HepG2 (cell line): ENCODE measurements around the gene LRBA. TPM values are rescaled to one million over a fixed set of nuclear protein-coding genes. Genes with fewer than 3 reads are reported as not detected.
A peak's percentile ranks its signal among the peaks of the same experiment; 100 is the strongest.

ENCODE experiments used
- ATAC-seq: fragments of 200-7000 bp; cut with Tn5 transposase; 3 replicates; pipeline ENCODE4 v1.9.1; 2020; ENCODE audit warnings: mild to moderate bottlenecking, moderate library complexity
- BruUV-seq: library from RNA; stranded (reverse); fragments of 400-500 nt; replicated peaks from 2 replicates; lab custom pipeline; 2021; lab: Mats Ljungman, UMichigan
- CTCF ChIA-PET: fragments of 300-600 bp; formaldehyde crosslinking; extraction: SDS; loops from one replicate; lab custom pipeline; 2021; ENCODE audit warnings: low total read pairs, inconsistent platforms, low intra/inter-chr PET ratio; lab: Yijun Ruan, JAX
- POLR2A ChIA-PET: fragments of 350-600 bp; sonication (Branson Sonifier 250); formaldehyde crosslinking; loops from one replicate; lab custom pipeline; 2020; ENCODE audit warnings: antibody characterized with exemption, inconsistent platforms; lab: Yijun Ruan, JAX
- DNase-seq: peaks from one replicate; pipeline ENCODE4 v3.0.0-alpha.2; 2015; ENCODE audit warnings: low spot score
- FAIRE-seq: peaks from 3 replicates; lab custom pipeline; 2011; peaks lifted over from hg19 to GRCh38; lab: Jason Lieb, UNC
- H2AFZ ChIP-seq: one replicate; pipeline ENCODE4 v1.6.1; 2011; ENCODE audit warnings: low read length, inconsistent platforms
- H3K27ac ChIP-seq: fragments of 300-600 bp; 3 replicates; pipeline ENCODE4 v1.8.0; 2011; ENCODE audit warnings: mixed run types, mild to moderate bottlenecking, mixed read lengths, low read length, inconsistent platforms; ENCODE audit not compliant: insufficient read depth; ENCODE audit errors: extremely low read length
- H3K27me3 ChIP-seq, 2 experiments: fragments of 200-600 bp in 1 of 2; 2 replicates in 1 of 2; 3 replicates in 1 of 2; pipeline versions ENCODE4 v1.6.0 to v1.8.0; 2011; ENCODE audit warnings: low read length in 2 of 2, mild to moderate bottlenecking in 2 of 2, moderate library complexity in 2 of 2, inconsistent platforms in 1 of 2; ENCODE audit not compliant: insufficient read depth in 2 of 2, control insufficient read depth in 1 of 2
- H3K36me3 ChIP-seq, 2 experiments: fragments of 200-600 bp in 1 of 2; replicated peaks in 1 of 2; 2 replicates in 1 of 2; 3 replicates in 1 of 2; pipeline versions ENCODE4 v1.5.1 to v1.8.0; 2011; ENCODE audit warnings: low read length in 2 of 2, inconsistent platforms in 1 of 2; ENCODE audit not compliant: insufficient read depth in 2 of 2, control insufficient read depth in 1 of 2
- H3K4me1 ChIP-seq: 2 replicates; pipeline ENCODE4 v1.5.1; 2012; ENCODE audit warnings: low read length, inconsistent platforms; ENCODE audit not compliant: insufficient read depth
- H3K4me2 ChIP-seq: 2 replicates; pipeline ENCODE4 v1.6.0; 2011; ENCODE audit warnings: low read depth, low read length, inconsistent platforms
- H3K4me3 ChIP-seq, 3 experiments: fragments of 200-600 bp in 1 of 3; sonication (generic), shearing (Covaris generic) in 1 of 3; replicated peaks in 1 of 3; 2 replicates each; pipeline ENCODE4 v1.5.1; 2011 to 2016; ENCODE audit warnings: low read length in 3 of 3, inconsistent platforms in 2 of 3, low read depth in 2 of 3, mild to moderate bottlenecking in 2 of 3, control low read depth in 1 of 3, mixed read lengths in 1 of 3; ENCODE audit not compliant: insufficient read depth in 1 of 3
- H3K79me2 ChIP-seq: one replicate; pipeline ENCODE4 v1.6.1; 2011; ENCODE audit warnings: low read length, inconsistent platforms; ENCODE audit not compliant: insufficient read depth
- H3K9ac ChIP-seq: 2 replicates; pipeline ENCODE4 v1.6.0; 2011; ENCODE audit warnings: mild to moderate bottlenecking, low read depth, low read length, inconsistent platforms; ENCODE audit not compliant: insufficient read depth
- H3K9me3 ChIP-seq: 2 replicates; pipeline ENCODE4 v1.5.1; 2012; ENCODE audit warnings: mild to moderate bottlenecking, low read length
- H4K20me1 ChIP-seq: 2 replicates; pipeline ENCODE4 v1.6.0; 2011; ENCODE audit warnings: inconsistent platforms, mild to moderate bottlenecking, low read length, moderate library complexity; ENCODE audit not compliant: insufficient read depth
- EP300 ChIP-seq, 3 experiments: sonication (generic) in 1 of 3; formaldehyde crosslinking in 1 of 3; IDR thresholded peaks; 2 replicates each; pipeline versions ENCODE4 v1.5.1 to v1.6.1; 2011 to 2020; ENCODE audit warnings: low read depth in 2 of 3, low read length in 2 of 3, borderline replicate concordance in 1 of 3, improper control_type of control experiment in 1 of 3, mild to moderate bottlenecking in 1 of 3, missing genetic modification reagents in 1 of 3, moderate library complexity in 1 of 3
- JUND ChIP-seq: sonication (generic); formaldehyde crosslinking; IDR thresholded peaks from 2 replicates; pipeline ENCODE4 v1.8.0; 2022; ENCODE audit warnings: mild to moderate bottlenecking, missing genetic modification reagents
- RARG ChIP-seq: sonication (generic); formaldehyde crosslinking; IDR thresholded peaks from 2 replicates; pipeline ENCODE4 v1.4.0; 2020; ENCODE audit warnings: low read depth, mild to moderate bottlenecking, missing genetic modification reagents
- ZKSCAN1 ChIP-seq: fragments of 150-350 bp; IDR thresholded peaks from 2 replicates; pipeline ENCODE4 v1.6.1; 2014; ENCODE audit warnings: low read length
- WGBS: methylation state at CpG from one replicate; pipeline ENCODE4 v1.1.6; 2017; ENCODE audit warnings: low lambda C conversion rate; 5-methylcytosine and 5-hydroxymethylcytosine counted together
- in situ Hi-C: cut with HindIII; loops from 2 replicates; pipeline ENCODE4 v1.10.0; 2017; ENCODE audit warnings: low pct_unique_long_range_greater_than_20kb; ENCODE audit not compliant: extremely low pct_ligation_motif_present
- intact Hi-C: fragments of 100-400 bp; cut with micrococcal nuclease; formaldehyde crosslinking; loops from one replicate; pipeline ENCODE4 v1.10.0; 2022; ENCODE audit not compliant: unreplicated experiment
- polyA plus RNA-seq, 8 experiments: library from polyadenylated mRNA; depleted of rRNA in 3 of 8; stranded (reverse) in 7 of 8; unstranded in 1 of 8; fragments of >200 nt; fragmentation: Illumina TruSeq in 4 of 8; extraction: Trizol in 4 of 8; gene quantifications; 2 replicates each; pipeline versions ENCODE4 v1.2.1 to v1.2.3, GENCODE V29; 2011 to 2016; ENCODE audit warnings: low read depth in 4 of 8, missing spikeins in 1 of 8, mixed read lengths in 1 of 8; ENCODE audit not compliant: insufficient read depth in 1 of 8
- total RNA-seq, 5 experiments: library from RNA; depleted of rRNA; stranded (reverse); fragments of >200 nt; fragmentation: Illumina TruSeq; extraction: Trizol; gene quantifications; 2 replicates each; pipeline ENCODE4 v1.2.3, GENCODE V29; 2016; ENCODE audit warnings: low read depth in 1 of 5

LRBA gene
- total and polyA plus RNA-seq, 2 of the 13 experiments (the other 11 are each of a cell fraction or from before 2014, with no cell fraction given): 21.0 to 37.2 TPM

DNA sequence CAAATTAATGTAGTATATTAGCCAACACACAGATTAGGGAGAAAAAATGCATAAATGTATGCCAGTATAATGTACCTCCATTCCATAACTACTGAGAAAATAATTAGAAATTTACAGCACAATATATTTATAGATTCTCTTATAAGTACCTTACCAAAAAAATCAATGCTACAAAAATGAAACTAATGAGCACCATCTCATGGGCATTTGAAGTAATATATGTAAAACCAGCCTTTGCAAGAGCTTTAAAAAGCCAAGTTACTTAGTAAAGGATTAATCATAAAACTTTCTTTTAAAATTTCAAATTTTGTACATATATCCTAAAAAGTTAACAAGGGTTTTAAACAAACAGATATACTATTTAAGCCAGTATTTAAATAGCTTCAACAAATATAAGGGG, 43.2 kb downstream of the LRBA start:
- no peak overlapping the region for H3K27ac ChIP-seq
- H4K20me1 ChIP-seq: no peaks in the 10 kb centered on the region; the same call in 1 of the 2 replicates
- peaks cover 55% of the 10 kb centered on the region for H3K4me1 ChIP-seq
- H3K9me3 ChIP-seq: no peaks in the 10 kb centered on the region
- no peak overlapping the region for H3K4me2 ChIP-seq
- no peaks in the 10 kb centered on the region for H3K36me3 ChIP-seq
- intact Hi-C loops: loop anchor here (2.0 kb wide), 1 partner anchor 43 kb away; the partner anchor contains the start of gene LRBA
- H2AFZ ChIP-seq: no peak overlapping the region
- ChIA-PET POLR2A (no interaction called here), CTCF (no interaction called here)
- no peak for DNase-seq
- no peak for TF ChIP-seq EP300 (IDR thresholded peaks at IDR 0.05; ENCODE audit: low read depth in 2 of 2, low read length in 2 of 2)
- no peak for TF ChIP-seq EP300 (CRISPR knock-in tag; IDR thresholded peaks at IDR 0.05; ENCODE audit: borderline replicate concordance)
- TF ChIP-seq RARG: no peak
- BruUV-seq: no TSS peak
- no peak for ATAC-seq
- in situ Hi-C loops: no loop called here
- H3K4me3 ChIP-seq: no peak overlapping the region
- no peak overlapping the region for H3K9ac ChIP-seq
- H3K79me2 ChIP-seq: peaks cover 43% of the 10 kb centered on the region
- no peak for FAIRE-seq
- H3K27me3 ChIP-seq: no peaks in the 10 kb centered on the region

DNA sequence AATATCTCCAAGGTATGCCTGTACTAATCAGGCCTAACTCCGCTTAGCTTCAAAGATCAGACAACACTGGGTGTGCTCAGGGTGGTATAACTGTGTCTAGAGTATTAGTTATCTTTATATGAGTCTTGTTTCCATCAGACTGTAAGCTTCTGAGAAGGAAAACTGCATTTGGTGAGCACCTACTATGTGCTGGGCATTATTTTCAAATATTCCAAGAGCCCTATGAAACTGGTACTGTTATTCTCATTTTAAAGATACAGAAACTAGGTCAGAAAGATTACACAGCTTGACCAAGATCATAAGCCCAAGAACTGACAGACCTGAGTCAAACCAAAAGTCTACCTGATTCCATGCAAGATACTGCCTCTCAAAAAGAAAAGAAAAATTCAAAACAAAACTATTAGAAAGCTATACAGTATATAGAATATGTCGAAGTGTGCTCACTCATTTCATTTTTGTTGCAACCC, 44.4 kb downstream of the LRBA start:
- ATAC-seq: no peak
- in situ Hi-C loops: no loop called here
- Histone ChIP-seq H3K27me3 (no peaks in the 10 kb centered on the region), H4K20me1 (no peaks in the 10 kb centered on the region; the same call in 1 of the 2 replicates), H3K9ac (no peak overlapping the region), H3K36me3 (no peaks in the 10 kb centered on the region)
- TF ChIP-seq ZKSCAN1 (peak; percentile 68; the same call in 1 of the 2 replicates), JUND (CRISPR knock-in tag) (no peak)
- TF ChIP-seq, all 625 proteins: peak for 1
- ChIA-PET POLR2A (no interaction called here), CTCF (no interaction called here)
- Histone ChIP-seq H3K4me2 (no peak overlapping the region), H3K4me3 (no peak overlapping the region), H3K79me2 (peaks cover 36% of the 10 kb centered on the region), H3K4me1 (peaks cover 48% of the 10 kb centered on the region), H2AFZ (no peak overlapping the region), H3K27ac (no peak overlapping the region), H3K9me3 (no peaks in the 10 kb centered on the region)
- DNase-seq (no peak), FAIRE-seq (no peak)
- BruUV-seq: no TSS peak
- WGBS: 98% methylated on average over 2 of the region's 2 CpGs
- intact Hi-C loops: no loop called here
